A673 (cell line): ENCODE data around the gene WWP2.

ENCODE experiments used
- EZH2 ChIP-seq: fragments of 200-600 bp; sonication (generic); IDR thresholded peaks from 2 replicates; pipeline ENCODE4 v1.6.1; 2017; ENCODE audit warnings: borderline replicate concordance, low read depth, mild to moderate bottlenecking, mixed read lengths, antibody characterized with exemption, low read length; ENCODE audit not compliant: poor library complexity, severe bottlenecking
- TF ChIP-seq, protein P1 (sequence below): fragments of 300-800, 200-600 bp; sonication (generic); conservative IDR thresholded peaks from 2 replicates; pipeline ENCODE4 v1.5.1; 2017; ENCODE audit warnings: low read depth, mild to moderate bottlenecking, antibody characterized with exemption, low read length, moderate library complexity, mixed read lengths

DNA sequence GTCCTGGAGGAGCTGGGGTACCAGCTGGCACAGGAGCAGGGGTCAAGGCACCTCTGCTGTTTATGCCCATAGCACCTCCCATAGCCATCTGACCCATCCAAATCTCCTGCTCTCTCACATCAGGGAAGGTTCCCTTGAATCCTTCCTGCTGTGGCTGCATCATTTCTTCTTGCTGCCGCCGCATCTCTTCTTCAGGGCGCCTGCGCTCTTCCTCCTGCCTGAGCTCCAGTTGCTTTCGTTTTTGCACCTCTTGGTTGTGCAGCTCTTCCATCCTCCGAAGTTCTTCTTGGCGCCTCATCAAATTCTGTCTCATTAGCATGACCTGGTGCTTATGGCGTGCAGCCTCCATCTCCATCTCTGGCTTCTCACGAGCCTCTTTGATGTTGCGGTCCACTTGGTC lies 5.4 kb upstream of the WWP2 start:
- TF ChIP-seq, protein P1, sequence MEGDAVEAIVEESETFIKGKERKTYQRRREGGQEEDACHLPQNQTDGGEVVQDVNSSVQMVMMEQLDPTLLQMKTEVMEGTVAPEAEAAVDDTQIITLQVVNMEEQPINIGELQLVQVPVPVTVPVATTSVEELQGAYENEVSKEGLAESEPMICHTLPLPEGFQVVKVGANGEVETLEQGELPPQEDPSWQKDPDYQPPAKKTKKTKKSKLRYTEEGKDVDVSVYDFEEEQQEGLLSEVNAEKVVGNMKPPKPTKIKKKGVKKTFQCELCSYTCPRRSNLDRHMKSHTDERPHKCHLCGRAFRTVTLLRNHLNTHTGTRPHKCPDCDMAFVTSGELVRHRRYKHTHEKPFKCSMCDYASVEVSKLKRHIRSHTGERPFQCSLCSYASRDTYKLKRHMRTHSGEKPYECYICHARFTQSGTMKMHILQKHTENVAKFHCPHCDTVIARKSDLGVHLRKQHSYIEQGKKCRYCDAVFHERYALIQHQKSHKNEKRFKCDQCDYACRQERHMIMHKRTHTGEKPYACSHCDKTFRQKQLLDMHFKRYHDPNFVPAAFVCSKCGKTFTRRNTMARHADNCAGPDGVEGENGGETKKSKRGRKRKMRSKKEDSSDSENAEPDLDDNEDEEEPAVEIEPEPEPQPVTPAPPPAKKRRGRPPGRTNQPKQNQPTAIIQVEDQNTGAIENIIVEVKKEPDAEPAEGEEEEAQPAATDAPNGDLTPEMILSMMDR: no peak
- no peak for TF ChIP-seq EZH2
